NCI-H226 (cell line): ENCODE results near the gene MASP2.

Experiments used
- DNase-seq: peaks from one replicate; pipeline ENCODE4 v3.0.0-alpha.2; 2015

The MASP2 gene

GRCh38 chr1:10987840-10988417 lies 59.1 kb downstream of the MASP2 start:
- no peak for DNase-seq

GRCh38 chr1:10986525-10986890 lies 60.5 kb downstream of the MASP2 start:
- DNase-seq, result no peak

GRCh38 chr1:10980841-10981727 lies 66.0 kb downstream of the MASP2 start:
- no peak for DNase-seq

GRCh38 chr1:10980094-10980577 lies 66.9 kb downstream of the MASP2 start:
- peak; percentile 91 for DNase-seq

- no peak for DNase-seq
Measured at GRCh38 chr1:10979483-10979920, 67.5 kb downstream of the MASP2 start.

- DNase-seq, result no peak
Measured at GRCh38 chr1:10978719-10979118, 68.3 kb downstream of the MASP2 start.
